Measurements from ENCODE around the gene CD83. TPM values are rescaled to one million over a fixed set of nuclear protein-coding genes. Genes with fewer than 3 reads are reported as not detected.
"Not testable (repeated sequence)": the region's sequence is repeated elsewhere in the genome, so short reads cannot be mapped to it uniquely, and the experiment has no call there.

Gene CD83
- total RNA-seq, 2 donors from 2014 or later, result 31.4 to 124 TPM

DNA sequence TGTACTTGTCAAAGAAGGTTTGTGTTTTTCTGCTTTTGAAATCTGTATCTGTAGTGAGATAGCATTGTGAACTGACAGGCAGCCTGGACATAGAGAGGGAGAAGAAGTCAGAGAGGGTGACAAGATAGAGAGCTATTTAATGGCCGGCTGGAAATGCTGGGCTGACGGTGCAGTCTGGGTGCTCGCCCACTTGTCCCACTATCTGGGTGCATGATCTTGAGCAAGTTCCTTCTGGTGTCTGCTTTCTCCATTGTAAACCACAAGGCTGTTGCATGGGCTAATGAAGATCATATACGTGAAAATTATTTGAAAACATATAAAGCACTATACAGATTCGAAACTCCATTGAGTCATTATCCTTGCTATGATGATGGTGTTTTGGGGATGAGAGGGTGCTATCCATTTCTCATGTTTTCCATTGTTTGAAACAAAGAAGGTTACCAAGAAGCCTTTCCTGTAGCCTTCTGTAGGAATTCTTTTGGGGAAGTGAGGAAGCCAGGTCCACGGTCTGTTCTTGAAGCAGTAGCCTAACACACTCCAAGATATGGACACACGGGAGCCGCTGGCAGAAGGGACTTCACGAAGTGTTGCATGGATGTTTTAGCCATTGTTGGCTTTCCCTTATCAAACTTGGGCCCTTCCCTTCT is 18.4 kb downstream of the CD83 start:
- no peak for ATAC-seq
- DNase-seq (ENCODE audit: low spot score), result no peak
- no peaks in the 10 kb centered on the region for H3K27me3 Mint-ChIP-seq
- no peak overlapping the region for H3K4me3 Mint-ChIP-seq
- no peaks in the 10 kb centered on the region for H3K9me3 Mint-ChIP-seq
- H3K4me1 Mint-ChIP-seq (ENCODE audit: low read depth in 2 of 2), result peaks cover 3 to 27% of the 10 kb centered on the region in 2 donors
- H3K27ac Mint-ChIP-seq, result no peak overlapping the region
- peaks cover 25% of the 10 kb centered on the region for H3K36me3 Mint-ChIP-seq

DNA sequence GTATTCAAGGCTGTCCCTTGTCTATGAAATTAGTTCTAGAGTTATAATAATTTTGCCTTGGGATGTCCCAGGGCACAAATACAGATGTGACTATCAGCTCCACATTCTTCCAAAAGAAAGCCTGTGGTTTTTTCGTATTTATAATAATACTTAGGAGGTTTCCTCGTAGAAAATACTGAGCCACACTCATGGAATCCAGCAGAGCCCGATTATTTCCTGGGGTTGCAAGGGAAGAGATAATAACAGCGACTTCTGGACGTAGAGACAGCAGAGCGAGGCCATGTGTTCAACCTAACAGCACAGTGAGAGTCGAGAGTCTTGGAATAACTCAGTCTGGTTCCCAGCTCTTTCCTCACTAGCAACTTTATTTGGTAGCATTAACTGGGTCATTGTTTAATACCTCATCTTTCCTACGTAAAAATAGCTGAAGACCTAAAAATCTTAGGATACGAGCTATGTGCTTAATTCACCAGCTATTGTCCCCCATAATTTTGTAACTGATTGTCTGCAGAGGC is 21.2 kb downstream of the CD83 start:
- Mint-ChIP-seq H3K27me3 (no peaks in the 10 kb centered on the region), H3K4me1 (ENCODE audit: low read depth in 2 of 2) (peaks cover 3 to 22% of the 10 kb centered on the region in 2 donors), H3K9me3 (no peaks in the 10 kb centered on the region), H3K36me3 (peaks cover 19% of the 10 kb centered on the region), H3K4me3 (no peak overlapping the region), H3K27ac (peak overlapping the region in 1 of 2 donors; percentile 20)
- DNase-seq (ENCODE audit: low spot score), result no peak
- no peak for ATAC-seq

DNA sequence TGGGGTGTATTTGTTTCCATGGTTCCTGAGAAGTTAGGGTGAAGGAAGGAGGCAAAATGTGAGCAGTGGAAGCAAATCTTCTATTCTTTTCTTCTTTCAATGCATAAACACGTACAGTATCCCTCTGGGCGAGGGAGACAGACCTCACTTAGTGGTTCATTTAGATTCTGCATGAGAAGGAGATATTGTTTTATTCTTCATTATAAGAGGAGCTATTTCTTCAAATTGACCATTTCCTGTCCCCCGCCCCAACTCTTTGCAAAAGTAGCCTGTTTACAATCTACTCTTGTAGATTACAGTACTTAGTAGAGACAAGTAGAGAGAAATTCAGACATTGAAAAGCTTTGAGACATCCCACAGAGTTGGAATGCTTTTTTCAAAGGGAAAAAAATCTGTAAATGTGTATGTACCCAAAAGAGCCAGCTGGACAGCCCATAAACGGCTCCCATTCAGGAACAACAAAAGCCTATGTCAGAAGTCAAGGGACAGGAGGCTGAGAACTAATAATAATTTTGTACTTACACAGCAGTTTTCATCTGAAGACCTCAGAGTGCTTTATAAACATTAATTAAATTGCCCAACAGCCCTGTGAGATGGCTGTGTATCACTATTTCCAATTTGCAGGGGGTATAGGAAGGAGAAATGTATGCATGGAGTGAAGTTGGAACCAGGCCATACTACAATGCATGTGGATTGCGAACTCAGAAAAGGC is 23.9 kb downstream of the CD83 start:
- Mint-ChIP-seq H3K9me3 (no peaks in the 10 kb centered on the region), H3K36me3 (no peaks in the 10 kb centered on the region), H3K27ac (no peak overlapping the region), H3K27me3 (no peaks in the 10 kb centered on the region), H3K4me3 (no peak overlapping the region), H3K4me1 (ENCODE audit: low read depth in 2 of 2) (peaks cover 6 to 15% of the 10 kb centered on the region in 2 donors)
- DNase-seq (ENCODE audit: low spot score), result no peak
- ATAC-seq, result no peak

DNA sequence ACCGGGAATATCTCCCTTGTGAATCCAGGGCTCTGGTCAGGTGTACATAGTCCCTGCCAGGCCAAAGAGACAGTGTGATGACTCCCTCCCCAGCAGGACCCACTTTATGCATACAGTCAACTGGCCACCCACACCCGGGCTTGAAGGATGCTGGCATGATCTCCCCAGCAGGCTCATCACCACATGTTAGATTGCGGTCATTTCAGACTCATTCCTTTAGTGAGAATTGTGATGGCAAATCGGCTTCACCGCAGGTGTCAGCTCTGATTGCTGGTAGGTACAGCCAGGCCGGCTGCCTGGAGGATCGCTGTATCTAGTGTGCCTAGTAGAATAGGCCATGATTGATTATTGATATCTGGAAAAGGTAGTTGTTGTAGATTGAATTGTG is 24.5 kb downstream of the CD83 start:
- Mint-ChIP-seq H3K36me3 (no peaks in the 10 kb centered on the region), H3K27ac (no peak overlapping the region), H3K9me3 (no peaks in the 10 kb centered on the region), H3K4me1 (ENCODE audit: low read depth in 2 of 2) (peaks cover 6 to 15% of the 10 kb centered on the region in 2 donors), H3K27me3 (no peaks in the 10 kb centered on the region), H3K4me3 (no peak overlapping the region)
- ATAC-seq (no peak), DNase-seq (ENCODE audit: low spot score) (no peak)

DNA sequence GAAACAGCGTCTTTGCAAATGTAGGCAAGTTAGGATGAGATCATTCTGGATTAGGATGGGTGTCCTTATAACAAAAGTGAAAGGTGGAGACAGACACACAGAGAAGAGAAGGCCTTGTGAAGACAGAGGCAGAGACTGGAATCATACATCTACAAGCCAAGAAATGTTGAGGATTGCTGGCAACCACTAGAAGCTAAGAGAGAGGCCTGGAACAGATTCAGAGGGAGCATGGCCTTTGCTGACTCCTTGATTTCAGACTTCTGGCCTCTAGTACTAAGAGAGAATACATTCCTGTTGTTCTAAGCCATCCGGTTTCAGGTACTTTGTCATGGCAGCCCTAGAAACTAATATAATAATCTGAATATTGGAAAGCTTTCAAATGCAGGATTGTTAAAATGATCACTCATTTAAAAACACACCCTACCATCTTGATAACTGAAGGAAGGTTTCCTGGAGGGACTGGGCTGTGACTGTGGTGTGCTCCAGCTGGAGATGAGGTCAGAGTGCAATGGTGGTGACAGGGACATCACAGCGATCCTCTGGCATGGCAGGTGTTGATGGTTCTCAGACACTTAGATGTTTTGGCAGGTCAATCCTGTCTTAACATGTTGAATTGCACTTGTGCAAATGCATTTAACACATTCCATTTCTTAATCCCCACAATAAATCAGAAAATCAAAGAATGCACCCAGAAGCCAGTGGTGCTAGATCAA is 25.1 kb downstream of the CD83 start:
- no peaks in the 10 kb centered on the region for H3K36me3 Mint-ChIP-seq
- H3K4me3 Mint-ChIP-seq, result no peak overlapping the region
- H3K27me3 Mint-ChIP-seq, result no peaks in the 10 kb centered on the region
- no peak for DNase-seq (ENCODE audit: low spot score)
- no peak for ATAC-seq
- H3K9me3 Mint-ChIP-seq, result no peaks in the 10 kb centered on the region
- H3K27ac Mint-ChIP-seq, result no peak overlapping the region
- peaks cover 6 to 15% of the 10 kb centered on the region in 2 donors for H3K4me1 Mint-ChIP-seq (ENCODE audit: low read depth in 2 of 2)

DNA sequence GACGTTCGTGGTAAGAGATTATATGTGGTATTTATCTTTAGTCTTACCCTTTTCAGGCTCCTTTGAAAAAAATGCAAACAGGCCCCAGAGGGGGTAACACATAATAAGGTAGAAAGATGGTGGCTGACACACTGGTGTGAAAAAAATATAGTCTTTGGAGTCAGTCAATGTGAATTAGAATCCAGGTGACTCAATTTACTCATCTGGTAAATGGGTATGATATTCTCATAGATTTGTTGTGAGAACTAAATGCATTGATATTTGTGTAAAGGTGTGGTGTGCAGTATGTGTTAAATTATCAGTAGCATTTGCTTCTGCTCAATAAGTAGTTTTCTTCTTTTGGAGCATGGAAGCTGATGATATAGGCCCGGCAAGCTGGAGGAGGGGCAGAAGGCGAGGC is 25.7 kb downstream of the CD83 start:
- H3K4me3 Mint-ChIP-seq, result no peak overlapping the region
- no peaks in the 10 kb centered on the region for H3K27me3 Mint-ChIP-seq
- ATAC-seq (no peak), DNase-seq (ENCODE audit: low spot score) (no peak)
- no peaks in the 10 kb centered on the region for H3K9me3 Mint-ChIP-seq
- H3K27ac Mint-ChIP-seq, result peak overlapping the region in 1 of 2 donors; percentile 34
- H3K4me1 Mint-ChIP-seq (ENCODE audit: low read depth in 2 of 2), result peaks cover 6 to 15% of the 10 kb centered on the region in 2 donors
- H3K36me3 Mint-ChIP-seq, result no peaks in the 10 kb centered on the region

DNA sequence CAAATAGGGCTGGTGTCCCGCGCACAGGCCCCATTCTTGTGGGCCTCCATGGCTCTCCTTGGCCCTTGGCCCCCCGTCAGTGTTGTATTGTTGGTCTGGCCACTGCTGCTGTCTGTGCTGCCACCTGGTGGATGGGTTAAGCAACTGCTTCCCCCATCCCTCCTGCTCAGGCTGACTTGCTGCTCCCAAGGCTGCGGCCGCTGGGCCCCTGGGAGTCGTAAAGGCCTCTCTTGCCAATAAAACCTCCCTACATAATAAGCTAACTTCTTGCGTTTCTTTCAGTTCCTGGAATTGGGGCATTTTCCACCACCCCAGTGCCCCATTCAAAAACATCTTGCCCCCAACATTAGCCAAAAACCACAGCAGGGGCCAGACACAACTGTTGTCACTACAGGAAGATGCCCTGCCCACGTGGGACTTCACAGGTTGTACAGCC is 27.1 kb downstream of the CD83 start:
- Mint-ChIP-seq H3K27me3 (no peaks in the 10 kb centered on the region), H3K36me3 (no peaks in the 10 kb centered on the region), H3K27ac (peak overlapping the region in 1 of 2 donors; percentile 34), H3K9me3 (no peaks in the 10 kb centered on the region), H3K4me3 (no peak overlapping the region), H3K4me1 (ENCODE audit: low read depth in 2 of 2) (peaks cover 6 to 11% of the 10 kb centered on the region in 2 donors)
- ATAC-seq (peak; percentile 83 to 86), DNase-seq (ENCODE audit: low spot score) (peak; percentile 73)

DNA sequence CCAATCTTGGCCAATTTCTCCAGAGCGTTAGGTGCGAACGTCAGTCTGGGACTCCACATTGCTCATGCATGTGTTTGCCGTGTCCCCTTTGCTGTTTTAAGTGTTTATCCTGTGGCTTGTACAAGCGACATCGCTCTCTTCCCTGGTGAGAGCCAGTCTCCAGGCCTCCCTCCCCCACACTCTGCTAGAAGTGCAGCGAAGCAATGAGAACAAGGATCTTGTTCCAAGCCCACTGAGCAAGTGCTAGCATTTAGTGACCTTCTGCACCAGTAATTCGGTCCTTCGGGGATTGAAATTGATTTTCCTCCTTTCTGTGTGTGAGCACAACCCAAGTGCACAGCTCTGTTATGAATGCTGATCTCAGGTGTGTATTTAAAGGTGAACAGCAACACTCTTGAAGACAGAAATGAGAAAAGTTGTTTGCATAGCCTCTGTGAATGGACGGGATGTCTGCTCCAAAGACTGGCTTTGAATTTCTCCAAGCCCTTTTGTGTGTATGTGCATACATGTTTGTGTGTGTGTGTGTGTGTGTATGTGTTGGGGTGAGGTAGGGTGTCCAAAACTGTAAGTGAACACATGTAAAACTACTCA is 29.0 kb downstream of the CD83 start:
- Mint-ChIP-seq H3K9me3 (no peaks in the 10 kb centered on the region), H3K27me3 (no peaks in the 10 kb centered on the region), H3K4me1 (ENCODE audit: low read depth in 2 of 2) (peaks cover 6 to 11% of the 10 kb centered on the region in 2 donors), H3K36me3 (no peaks in the 10 kb centered on the region), H3K4me3 (no peak overlapping the region), H3K27ac (no peak overlapping the region)
- no peak for DNase-seq (ENCODE audit: low spot score)
- ATAC-seq, result no peak

DNA sequence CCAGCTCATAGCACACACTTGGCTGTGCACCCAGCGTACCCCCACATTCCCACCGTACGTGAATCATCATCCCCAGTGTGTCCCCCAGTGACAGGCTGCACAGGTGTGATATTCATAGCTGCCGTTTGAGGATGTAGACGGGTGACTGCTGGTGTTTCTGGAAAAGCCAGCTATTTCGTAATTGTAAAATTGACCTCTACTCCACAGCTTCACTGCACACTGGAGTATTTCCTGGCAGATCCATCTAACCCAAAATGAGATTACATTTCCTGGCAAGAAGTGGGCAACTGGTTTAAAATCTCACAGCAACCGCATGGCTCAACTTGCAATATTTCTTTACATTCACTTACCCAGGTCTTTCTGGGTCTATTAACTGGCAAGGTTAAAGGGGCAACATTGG is 30.3 kb downstream of the CD83 start:
- DNase-seq (ENCODE audit: low spot score) (no peak), ATAC-seq (no peak)
- no peak overlapping the region for H3K27ac Mint-ChIP-seq
- H3K27me3 Mint-ChIP-seq, result no peaks in the 10 kb centered on the region
- H3K4me3 Mint-ChIP-seq, result no peak overlapping the region
- no peaks in the 10 kb centered on the region for H3K36me3 Mint-ChIP-seq
- H3K4me1 Mint-ChIP-seq (ENCODE audit: low read depth in 2 of 2), result peaks cover 6 to 11% of the 10 kb centered on the region in 2 donors
- no peaks in the 10 kb centered on the region for H3K9me3 Mint-ChIP-seq

DNA sequence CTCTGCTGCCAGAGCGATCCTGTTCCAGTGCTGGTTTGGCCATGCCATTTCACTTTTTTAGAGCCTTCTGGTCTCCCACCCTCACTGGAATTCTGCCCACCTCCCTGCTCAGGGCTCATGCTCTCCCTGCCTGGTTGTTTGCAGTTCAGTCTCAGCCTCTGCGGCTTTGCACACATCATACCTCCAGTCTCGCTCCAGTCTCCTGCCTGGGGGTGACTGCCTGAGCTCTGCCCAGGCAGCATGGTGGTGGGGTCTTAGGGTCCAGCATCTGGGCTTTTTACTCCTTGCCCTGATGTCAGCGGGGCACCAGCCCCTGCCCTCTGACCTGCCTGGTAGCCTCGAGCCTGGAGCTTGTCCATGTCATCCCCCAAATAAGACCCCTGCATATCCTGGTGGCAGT is 30.9 kb downstream of the CD83 start:
- no peak for DNase-seq (ENCODE audit: low spot score)
- H3K4me3 Mint-ChIP-seq, result no peak overlapping the region
- H3K27ac Mint-ChIP-seq, result no peak overlapping the region
- no peaks in the 10 kb centered on the region for H3K36me3 Mint-ChIP-seq
- H3K9me3 Mint-ChIP-seq, result no peaks in the 10 kb centered on the region
- no peaks in the 10 kb centered on the region for H3K27me3 Mint-ChIP-seq
- ATAC-seq, result no peak
- peaks cover 5 to 6% of the 10 kb centered on the region in 2 donors for H3K4me1 Mint-ChIP-seq (ENCODE audit: low read depth in 2 of 2)

DNA sequence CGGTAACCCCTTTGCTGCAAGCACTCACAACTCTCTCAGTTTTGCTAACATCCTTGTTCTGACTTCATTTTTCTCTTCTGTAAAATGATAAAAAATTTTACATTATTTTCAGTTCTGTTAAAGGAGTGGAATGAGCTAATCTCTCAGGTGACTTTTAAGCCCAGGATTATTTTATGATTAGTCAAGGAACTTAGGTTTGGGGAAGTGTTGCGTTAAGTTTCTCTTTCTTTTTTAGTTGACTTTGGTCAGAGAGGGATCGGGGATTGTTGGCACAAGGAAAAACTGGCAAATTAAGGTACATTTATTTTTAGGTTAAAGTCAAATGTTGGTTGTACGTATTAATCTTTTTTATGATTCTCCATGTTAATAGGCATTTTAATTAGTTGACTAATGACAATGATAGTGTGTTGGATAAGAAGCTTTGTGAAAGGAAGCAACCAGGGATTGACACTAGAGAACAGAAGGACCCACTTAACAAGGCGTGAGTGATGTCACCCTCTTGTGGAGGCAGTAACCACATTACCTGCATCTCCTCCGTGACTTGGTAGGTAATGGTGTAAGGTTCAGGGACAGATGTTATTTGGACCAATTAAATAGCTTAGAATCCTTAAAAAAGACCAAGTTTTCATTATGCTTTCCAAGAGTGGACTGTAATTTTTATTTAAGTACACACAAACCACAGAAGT is 31.6 kb downstream of the CD83 start:
- no peak for DNase-seq (ENCODE audit: low spot score)
- H3K4me1 Mint-ChIP-seq (ENCODE audit: low read depth in 2 of 2), result peaks cover 5 to 6% of the 10 kb centered on the region in 2 donors
- no peak for ATAC-seq
- no peaks in the 10 kb centered on the region for H3K9me3 Mint-ChIP-seq
- no peaks in the 10 kb centered on the region for H3K36me3 Mint-ChIP-seq
- H3K27ac Mint-ChIP-seq, result no peak overlapping the region
- H3K27me3 Mint-ChIP-seq, result peaks cover 0 to 2% of the 10 kb centered on the region in 2 donors
- no peak overlapping the region for H3K4me3 Mint-ChIP-seq

DNA sequence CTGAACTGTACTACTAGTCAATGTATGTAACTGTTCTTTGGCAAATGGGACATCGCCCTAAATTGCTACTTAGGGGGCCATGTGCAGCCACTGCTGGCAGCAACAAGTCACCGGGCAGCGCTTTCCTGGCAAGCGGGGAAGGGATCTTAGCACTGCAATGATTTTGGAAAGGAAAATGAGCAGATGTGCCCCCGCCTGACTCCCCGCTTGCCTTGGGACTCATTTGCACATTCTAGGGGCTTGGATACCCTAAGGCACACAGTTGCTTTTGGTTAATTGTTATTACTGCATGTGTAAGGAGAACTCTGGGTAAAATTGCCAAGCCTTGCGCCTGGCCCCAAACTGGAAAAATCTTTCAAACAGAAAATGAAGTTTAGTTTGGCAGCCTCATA is 32.2 kb downstream of the CD83 start:
- Mint-ChIP-seq H3K36me3 (no peaks in the 10 kb centered on the region), H3K27ac (no peak overlapping the region), H3K27me3 (peaks cover under 1 to 2% of the 10 kb centered on the region in 2 donors), H3K9me3 (no peaks in the 10 kb centered on the region), H3K4me3 (no peak overlapping the region), H3K4me1 (ENCODE audit: low read depth in 2 of 2) (peaks cover 1 to 2% of the 10 kb centered on the region in 2 donors)
- no peak for DNase-seq (ENCODE audit: low spot score)
- no peak for ATAC-seq

DNA sequence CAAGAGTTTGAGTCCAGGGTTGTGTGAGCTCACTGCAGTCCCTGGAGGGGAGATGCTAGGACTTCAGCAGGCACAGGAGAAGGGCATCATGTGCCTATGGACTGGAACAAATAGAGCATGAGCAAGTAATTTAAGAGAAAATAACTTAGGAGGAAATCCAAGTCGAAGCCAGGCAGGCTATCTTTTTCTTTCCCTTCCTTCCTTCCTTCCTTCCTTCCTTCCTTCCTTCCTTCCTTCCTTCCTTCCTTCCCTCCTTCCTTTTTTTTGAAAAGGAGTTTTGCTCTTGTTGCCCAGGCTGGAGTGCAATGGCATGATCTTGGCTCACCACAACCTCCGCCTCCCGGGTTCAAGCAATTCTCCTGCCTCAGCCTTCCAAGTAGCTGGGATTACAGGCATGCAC is 33.7 kb downstream of the CD83 start:
- not testable (repeated sequence) for H3K9me3 Mint-ChIP-seq; H3K27me3 Mint-ChIP-seq; H3K36me3 Mint-ChIP-seq; ATAC-seq; DNase-seq (ENCODE audit: low spot score); H3K27ac Mint-ChIP-seq; H3K4me3 Mint-ChIP-seq; H3K4me1 Mint-ChIP-seq (ENCODE audit: low read depth in 2 of 2)
